Dendritic cell treated with granulocyte-macrophage colony-stimulating factor and Interleukin-4, amounts not matched to agents 40 ng/mL and 50 ng/mL, for 4 days (primary cell): ENCODE results near the gene SEC63.

ENCODE experiments used
- H3K27ac Mint-ChIP-seq: one replicate; pipeline ENCODE4 v1.8.0; 2022; ENCODE audit warnings: mild to moderate bottlenecking, mixed read lengths
- H3K27me3 Mint-ChIP-seq: one replicate; pipeline ENCODE4 v1.8.0; 2022; ENCODE audit warnings: mild to moderate bottlenecking, mixed read lengths
- H3K36me3 Mint-ChIP-seq: one replicate; pipeline ENCODE4 v1.8.0; 2022; ENCODE audit warnings: low read depth, mixed read lengths
- H3K4me1 Mint-ChIP-seq: one replicate; pipeline ENCODE4 v1.8.0; 2022; ENCODE audit warnings: low read depth, mixed read lengths
- H3K4me3 Mint-ChIP-seq: one replicate; pipeline ENCODE4 v1.8.0; 2022; ENCODE audit warnings: mild to moderate bottlenecking, moderate library complexity, mixed read lengths
- H3K9me3 Mint-ChIP-seq: one replicate; pipeline ENCODE4 v1.8.0; 2022; ENCODE audit warnings: mixed read lengths
- intact Hi-C: fragments of 100-400 bp; cut with micrococcal nuclease; formaldehyde crosslinking; loops from one replicate; pipeline ENCODE4 v1.15.0; 2022

Gene SEC63

DNA sequence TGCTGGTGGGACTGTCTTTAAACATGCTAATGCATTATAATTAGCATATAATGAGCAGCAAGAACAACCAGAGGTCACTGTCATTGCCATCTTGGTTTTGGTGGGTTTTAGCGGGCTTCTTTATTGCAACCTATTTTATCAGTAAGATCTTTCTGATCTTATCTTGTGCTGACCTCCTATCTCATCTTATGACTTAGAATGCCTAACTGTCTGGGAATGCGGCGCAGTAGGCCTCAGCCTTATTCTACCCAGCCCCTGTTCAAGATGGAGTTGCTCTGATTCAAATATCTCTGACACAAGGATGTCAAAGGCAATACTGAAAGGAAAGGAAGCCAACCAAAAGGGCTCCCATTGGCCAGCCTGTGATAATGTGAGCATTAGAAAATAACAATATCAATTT lies 29.8 kb upstream of the SEC63 start:
- intact Hi-C loops = no loop called here
- no peaks in the 10 kb centered on the region for H3K9me3 Mint-ChIP-seq
- no peaks in the 10 kb centered on the region for H3K4me1 Mint-ChIP-seq
- no peak overlapping the region for H3K4me3 Mint-ChIP-seq
- H3K27ac Mint-ChIP-seq = no peak overlapping the region
- no peaks in the 10 kb centered on the region for H3K36me3 Mint-ChIP-seq
- H3K27me3 Mint-ChIP-seq = no peaks in the 10 kb centered on the region

DNA sequence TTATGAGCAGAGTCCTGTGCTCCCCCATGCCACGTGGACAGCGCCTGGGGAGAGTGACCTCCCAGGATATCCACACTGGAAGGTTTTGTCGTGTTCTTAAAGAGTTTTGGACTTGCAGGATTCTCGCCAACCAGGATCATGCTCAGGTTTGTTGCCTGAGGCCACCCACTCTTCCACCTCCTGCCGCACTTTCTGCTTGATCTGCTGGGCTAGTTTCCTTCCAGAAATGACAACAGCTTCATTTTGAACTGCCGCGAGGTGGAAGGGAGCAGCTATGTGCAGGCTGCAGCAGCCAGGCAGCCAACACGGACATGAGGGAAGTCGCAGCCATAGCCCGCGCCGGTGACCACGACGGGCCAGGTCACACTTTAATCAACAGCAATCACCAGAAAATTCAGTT lies 27.7 kb upstream of the SEC63 start:
- no peak overlapping the region for H3K27ac Mint-ChIP-seq
- H3K9me3 Mint-ChIP-seq = no peaks in the 10 kb centered on the region
- no peaks in the 10 kb centered on the region for H3K36me3 Mint-ChIP-seq
- H3K27me3 Mint-ChIP-seq = peaks cover 3% of the 10 kb centered on the region
- H3K4me3 Mint-ChIP-seq = no peak overlapping the region
- no peaks in the 10 kb centered on the region for H3K4me1 Mint-ChIP-seq
- intact Hi-C loops = no loop called here

DNA sequence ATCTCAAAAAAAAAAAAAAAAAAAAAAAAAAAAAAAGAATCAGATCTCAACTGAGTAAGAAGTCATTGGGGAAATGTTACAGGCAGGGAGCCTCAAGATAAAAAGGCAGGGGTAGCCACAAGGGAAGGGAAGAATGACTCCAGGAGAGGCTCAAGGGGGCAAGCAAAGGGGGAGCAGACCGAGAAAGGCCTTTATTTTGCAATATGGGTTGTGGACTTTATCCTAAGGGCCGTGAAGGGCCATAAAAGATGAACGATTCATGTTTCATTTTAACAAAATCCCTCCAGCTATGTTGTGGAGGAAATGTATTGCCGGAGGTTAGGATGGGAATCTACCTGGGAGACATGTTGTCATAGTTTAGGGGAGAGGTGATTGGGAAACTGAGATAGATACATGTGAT lies 25.8 kb upstream of the SEC63 start:
- no peak overlapping the region for H3K4me3 Mint-ChIP-seq
- H3K27me3 Mint-ChIP-seq = peaks cover 3% of the 10 kb centered on the region
- intact Hi-C loops = loop anchor here (5.0 kb wide), 1 partner anchor 63 kb away; no protein-coding TSS in a partner anchor
- no peak overlapping the region for H3K27ac Mint-ChIP-seq
- H3K4me1 Mint-ChIP-seq = no peaks in the 10 kb centered on the region
- H3K9me3 Mint-ChIP-seq = no peaks in the 10 kb centered on the region
- no peaks in the 10 kb centered on the region for H3K36me3 Mint-ChIP-seq

DNA sequence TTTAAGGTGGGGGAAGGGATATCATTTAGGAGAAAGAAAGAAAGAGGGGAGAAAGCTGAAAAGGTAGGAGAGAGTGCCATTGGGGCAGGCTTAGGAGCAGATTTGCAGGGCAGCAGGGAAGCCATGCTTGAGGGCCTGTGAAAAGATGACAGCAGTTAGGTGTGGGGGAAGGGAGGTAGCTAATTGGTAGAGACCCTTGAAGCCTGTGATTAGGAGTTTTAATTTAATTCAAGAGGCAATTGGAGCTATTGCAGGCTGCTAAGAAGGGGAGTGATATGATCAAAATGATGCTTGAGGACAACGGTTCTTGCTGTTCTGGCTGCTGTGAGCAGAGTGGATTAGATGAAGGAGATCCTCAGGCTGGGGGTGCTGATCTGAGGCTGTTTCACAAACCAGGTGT lies 24.5 kb upstream of the SEC63 start:
- intact Hi-C loops = loop anchor here (5.0 kb wide), 1 partner anchor 65 kb away; no protein-coding TSS in a partner anchor
- no peaks in the 10 kb centered on the region for H3K4me1 Mint-ChIP-seq
- no peak overlapping the region for H3K4me3 Mint-ChIP-seq
- H3K27me3 Mint-ChIP-seq = peaks cover 3% of the 10 kb centered on the region
- no peaks in the 10 kb centered on the region for H3K9me3 Mint-ChIP-seq
- no peak overlapping the region for H3K27ac Mint-ChIP-seq
- no peaks in the 10 kb centered on the region for H3K36me3 Mint-ChIP-seq

DNA sequence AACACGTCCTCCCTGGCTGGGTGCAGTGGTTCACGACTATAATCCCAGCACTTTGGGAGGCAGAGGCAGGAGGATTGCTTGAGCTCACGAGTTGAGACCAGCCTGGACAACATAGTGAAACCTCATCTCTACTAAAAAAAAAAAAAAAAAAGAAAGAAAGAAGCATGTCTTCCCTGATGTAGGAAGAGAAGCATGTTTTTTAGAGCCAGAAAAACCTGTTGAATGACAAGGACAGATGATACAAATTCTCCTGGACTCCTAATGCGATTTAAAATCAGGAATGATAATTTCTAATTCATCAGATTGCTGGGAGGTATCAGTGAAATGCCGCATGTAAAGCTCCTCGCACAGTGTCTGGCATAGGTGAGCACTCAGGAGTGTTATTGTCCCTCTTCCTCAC lies 23.7 kb upstream of the SEC63 start:
- intact Hi-C loops = loop anchor here (5.0 kb wide), 1 partner anchor 66 kb away; no protein-coding TSS in a partner anchor
- Mint-ChIP-seq H3K4me3 (no peak overlapping the region), H3K9me3 (no peaks in the 10 kb centered on the region), H3K27ac (no peak overlapping the region), H3K36me3 (no peaks in the 10 kb centered on the region), H3K4me1 (no peaks in the 10 kb centered on the region), H3K27me3 (peaks cover 3% of the 10 kb centered on the region)

DNA sequence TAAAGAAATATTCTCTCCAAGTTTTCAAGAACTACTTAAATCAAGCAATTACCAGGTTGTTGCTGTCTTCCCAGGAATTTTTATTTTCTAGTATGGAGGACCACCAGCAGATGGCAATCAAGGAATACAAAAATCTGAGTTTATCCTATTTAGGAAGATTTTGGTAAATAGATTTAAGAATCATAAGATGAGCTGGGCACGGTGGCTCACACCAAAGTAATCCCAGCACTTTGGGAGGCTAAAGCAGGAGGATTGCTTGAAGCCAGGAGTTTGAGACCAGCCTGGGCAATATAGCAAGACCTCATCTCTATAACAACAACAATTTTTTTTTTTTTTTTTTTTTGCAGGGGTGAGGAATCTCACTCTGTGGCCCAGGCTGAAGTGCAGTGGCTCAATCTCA lies 19.3 kb upstream of the SEC63 start:
- intact Hi-C loops = no loop called here
- Mint-ChIP-seq H3K27ac (no peak overlapping the region), H3K27me3 (peaks cover 8% of the 10 kb centered on the region), H3K4me3 (no peak overlapping the region), H3K4me1 (peaks cover 8% of the 10 kb centered on the region), H3K9me3 (no peaks in the 10 kb centered on the region), H3K36me3 (no peaks in the 10 kb centered on the region)

DNA sequence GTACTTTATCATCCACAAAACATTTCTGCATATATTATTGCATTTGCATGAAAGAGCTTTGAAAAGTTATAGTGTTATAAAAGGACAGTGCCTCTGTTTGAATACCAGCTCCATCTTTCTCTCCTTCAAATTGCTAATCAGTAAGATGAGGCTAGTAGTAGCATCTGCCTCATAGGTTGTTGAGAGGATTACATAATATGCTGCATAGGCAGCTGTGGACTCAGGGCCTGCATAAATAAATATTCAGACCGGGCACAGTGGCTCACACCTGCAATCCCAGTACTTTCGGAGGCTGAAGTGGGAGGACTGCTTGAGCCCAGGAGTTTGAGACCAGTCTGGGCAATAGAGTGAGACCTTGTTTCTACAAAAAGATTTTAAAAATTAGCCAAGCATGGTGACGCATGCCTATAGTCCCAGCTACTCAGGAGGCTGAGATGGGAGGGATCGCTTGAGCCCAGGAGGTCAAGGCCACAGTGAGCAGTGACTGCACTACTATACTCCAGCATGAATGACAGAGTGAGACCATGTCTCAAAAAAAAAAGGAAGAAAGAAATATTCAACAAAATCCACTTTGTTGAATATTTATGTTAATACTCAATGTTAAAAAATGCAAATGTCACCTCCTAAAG lies 18.3 kb upstream of the SEC63 start:
- Mint-ChIP-seq H3K4me1 (peaks cover 9% of the 10 kb centered on the region), H3K36me3 (no peaks in the 10 kb centered on the region), H3K27me3 (peaks cover 9% of the 10 kb centered on the region), H3K4me3 (no peak overlapping the region), H3K9me3 (no peaks in the 10 kb centered on the region), H3K27ac (no peak overlapping the region)
- intact Hi-C loops = no loop called here

DNA sequence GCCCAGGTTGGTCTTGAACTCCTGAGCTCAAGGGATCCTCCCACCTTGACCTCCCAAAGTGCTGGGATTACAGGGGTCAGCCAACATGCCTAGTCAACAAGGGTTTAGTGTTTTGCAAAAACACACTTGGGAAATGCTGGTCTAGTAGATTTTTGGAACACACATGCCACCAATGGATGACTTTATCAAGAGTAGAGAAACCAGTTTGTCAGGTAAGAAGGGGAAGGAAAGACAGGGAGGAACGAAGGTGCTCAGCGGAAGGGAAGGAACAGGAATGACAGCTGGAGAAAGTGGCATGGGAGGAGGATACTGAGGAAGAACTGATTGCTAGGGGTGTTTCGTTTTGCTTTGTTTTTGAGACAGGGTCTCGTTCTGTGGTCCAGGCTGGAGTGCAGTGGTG lies 15.6 kb upstream of the SEC63 start:
- Mint-ChIP-seq H3K27ac (no peak overlapping the region), H3K4me3 (no peak overlapping the region), H3K4me1 (peaks cover 9% of the 10 kb centered on the region), H3K27me3 (peaks cover 10% of the 10 kb centered on the region), H3K36me3 (no peaks in the 10 kb centered on the region), H3K9me3 (no peaks in the 10 kb centered on the region)
- intact Hi-C loops = no loop called here

DNA sequence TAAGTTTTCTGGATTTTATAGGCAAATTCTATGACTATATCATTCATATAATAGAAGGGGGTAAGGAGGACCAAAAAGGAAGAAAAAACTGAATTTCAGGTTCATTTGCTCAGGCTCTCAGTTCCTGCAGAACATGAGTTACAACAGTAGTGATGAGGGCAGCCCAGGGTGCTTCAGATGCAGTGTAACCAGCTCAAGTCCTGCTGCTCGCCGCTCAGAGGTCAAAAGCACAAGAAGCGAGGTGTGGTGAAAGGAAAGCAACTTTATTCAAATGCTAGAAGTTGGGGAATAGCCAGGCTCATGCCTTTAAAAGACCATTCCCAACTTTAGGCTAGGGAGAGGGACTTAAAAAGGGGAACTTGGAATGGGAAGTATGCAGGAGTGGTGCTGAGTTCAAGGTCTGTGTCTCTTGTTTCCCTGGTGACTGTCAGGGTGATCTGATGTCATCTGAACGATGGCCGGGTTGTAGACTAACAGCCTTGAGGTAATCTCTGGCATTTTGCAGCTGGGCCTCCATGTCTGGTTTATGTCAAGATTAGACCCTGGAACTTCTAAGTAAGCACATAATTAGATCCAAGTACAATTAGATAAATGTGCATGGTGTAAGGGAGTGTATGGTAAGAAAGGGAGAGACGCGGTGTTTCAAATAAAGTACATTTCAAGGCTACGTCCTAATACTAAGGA lies 14.5 kb upstream of the SEC63 start:
- Mint-ChIP-seq H3K4me3 (no peak overlapping the region), H3K4me1 (peaks cover 9% of the 10 kb centered on the region), H3K27me3 (peaks cover 10% of the 10 kb centered on the region), H3K36me3 (no peaks in the 10 kb centered on the region), H3K9me3 (no peaks in the 10 kb centered on the region), H3K27ac (no peak overlapping the region)
- intact Hi-C loops = no loop called here

DNA sequence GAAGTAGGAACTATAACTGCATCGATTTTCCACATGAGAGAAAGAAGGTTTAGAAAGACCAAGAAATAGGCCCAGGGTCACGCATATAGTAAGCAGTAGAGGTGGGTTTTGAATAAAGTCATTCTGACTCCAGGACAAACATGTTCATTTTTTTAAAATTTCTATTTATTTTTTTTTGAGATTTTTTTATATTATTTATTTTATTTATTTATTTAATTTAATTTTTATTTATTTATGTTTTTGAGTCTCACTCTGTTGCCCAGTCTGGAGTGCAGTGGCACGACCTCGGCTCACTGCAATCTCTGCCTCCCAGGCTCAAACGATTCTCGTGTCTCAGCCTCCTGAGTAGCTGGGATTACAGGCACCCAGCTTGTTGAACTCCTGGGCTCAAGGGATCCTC lies 13.2 kb upstream of the SEC63 start:
- Mint-ChIP-seq H3K4me1 (peaks cover 9% of the 10 kb centered on the region), H3K27me3 (peaks cover 10% of the 10 kb centered on the region), H3K36me3 (no peaks in the 10 kb centered on the region), H3K9me3 (no peaks in the 10 kb centered on the region), H3K4me3 (no peak overlapping the region), H3K27ac (no peak overlapping the region)
- intact Hi-C loops = no loop called here

DNA sequence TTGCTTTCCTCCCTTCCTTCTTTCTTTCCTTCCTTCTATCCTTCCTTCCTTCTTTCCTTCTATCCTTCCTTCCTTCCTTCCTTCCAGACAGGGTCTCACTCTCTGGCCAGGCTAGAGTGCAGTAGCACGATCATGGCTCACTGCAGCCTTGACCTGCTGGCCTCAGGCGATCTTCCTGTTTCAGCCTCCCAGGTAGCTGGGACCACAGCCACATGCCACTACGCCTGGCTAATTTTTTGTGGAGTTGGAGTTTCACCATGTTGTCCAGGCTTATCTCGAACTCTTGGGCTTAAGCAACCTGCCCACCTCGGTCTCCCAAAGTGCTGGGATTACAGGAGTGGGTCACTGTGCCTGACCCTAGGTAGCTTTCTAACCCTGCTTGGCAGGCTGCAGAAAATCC lies 12.2 kb upstream of the SEC63 start:
- H3K27ac Mint-ChIP-seq = no peak overlapping the region
- intact Hi-C loops = no loop called here
- peaks cover 10% of the 10 kb centered on the region for H3K27me3 Mint-ChIP-seq
- H3K36me3 Mint-ChIP-seq = no peaks in the 10 kb centered on the region
- H3K4me3 Mint-ChIP-seq = no peak overlapping the region
- no peaks in the 10 kb centered on the region for H3K9me3 Mint-ChIP-seq
- peaks cover 9% of the 10 kb centered on the region for H3K4me1 Mint-ChIP-seq

DNA sequence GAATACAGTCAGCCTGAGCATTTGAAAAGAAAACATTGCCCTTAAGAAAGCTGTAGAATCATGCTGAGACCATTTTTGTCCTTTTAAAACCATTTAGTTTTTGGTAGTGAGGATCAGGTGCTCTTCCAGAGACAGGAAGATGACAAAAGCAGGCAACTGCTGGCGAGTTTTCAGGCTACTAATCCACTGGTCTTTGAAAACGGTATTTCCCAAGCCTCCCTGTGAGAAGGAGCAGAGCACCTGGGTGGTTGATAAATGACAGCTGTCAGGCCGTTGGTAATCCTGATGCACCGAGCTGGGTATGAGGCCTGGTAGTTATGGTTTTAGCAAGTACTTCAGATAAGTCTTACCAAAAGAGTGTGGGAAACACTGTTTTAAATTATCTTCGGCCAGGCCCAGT lies 10.1 kb upstream of the SEC63 start:
- H3K27me3 Mint-ChIP-seq = peaks cover 6% of the 10 kb centered on the region
- H3K27ac Mint-ChIP-seq = no peak overlapping the region
- H3K4me1 Mint-ChIP-seq = peaks cover 9% of the 10 kb centered on the region
- H3K9me3 Mint-ChIP-seq = no peaks in the 10 kb centered on the region
- intact Hi-C loops = no loop called here
- H3K4me3 Mint-ChIP-seq = no peak overlapping the region
- no peaks in the 10 kb centered on the region for H3K36me3 Mint-ChIP-seq

DNA sequence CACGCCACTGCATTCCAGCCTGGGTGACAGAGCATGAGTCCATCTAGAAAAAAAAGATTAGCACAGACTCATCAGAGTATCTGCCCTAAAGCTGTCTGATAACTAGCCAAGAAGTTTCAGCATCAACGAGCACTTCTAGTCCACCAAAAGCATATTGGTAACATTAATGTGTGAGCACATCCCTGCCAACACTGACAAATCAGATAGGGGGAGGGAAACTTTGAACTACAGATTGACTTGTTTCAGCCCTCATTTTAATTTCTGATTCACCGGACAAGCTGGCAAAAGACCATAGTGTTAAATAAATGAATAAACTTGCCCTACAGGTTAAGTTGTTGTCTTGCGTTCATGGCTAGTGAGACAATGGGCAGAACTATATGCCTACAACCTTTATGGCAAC lies 7.7 kb upstream of the SEC63 start:
- peaks cover 3% of the 10 kb centered on the region for H3K27me3 Mint-ChIP-seq
- no peak overlapping the region for H3K4me3 Mint-ChIP-seq
- intact Hi-C loops = no loop called here
- no peaks in the 10 kb centered on the region for H3K9me3 Mint-ChIP-seq
- peaks cover 7% of the 10 kb centered on the region for H3K4me1 Mint-ChIP-seq
- H3K36me3 Mint-ChIP-seq = no peaks in the 10 kb centered on the region
- H3K27ac Mint-ChIP-seq = no peak overlapping the region

DNA sequence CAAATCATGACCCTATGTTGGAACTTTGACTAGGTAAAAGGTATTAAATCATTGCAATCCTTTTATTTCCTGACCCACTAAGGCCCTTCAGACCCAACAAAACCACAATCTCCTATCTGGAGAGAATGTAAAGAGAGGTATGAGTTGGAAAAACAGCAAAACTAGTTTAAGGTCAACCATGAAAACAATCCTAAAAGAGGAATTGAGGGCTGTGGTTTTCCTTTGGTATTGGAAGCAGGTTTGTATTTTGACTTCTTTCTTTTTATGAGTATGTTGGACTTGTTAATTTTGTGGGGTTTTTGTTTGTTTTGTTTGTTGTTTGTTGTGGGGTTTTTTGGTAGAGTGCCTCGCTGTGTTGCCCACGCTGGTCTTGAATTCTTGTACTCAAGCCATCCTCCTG lies 4.7 kb upstream of the SEC63 start:
- H3K36me3 Mint-ChIP-seq = peaks cover 5% of the 10 kb centered on the region
- no peaks in the 10 kb centered on the region for H3K9me3 Mint-ChIP-seq
- intact Hi-C loops = no loop called here

DNA sequence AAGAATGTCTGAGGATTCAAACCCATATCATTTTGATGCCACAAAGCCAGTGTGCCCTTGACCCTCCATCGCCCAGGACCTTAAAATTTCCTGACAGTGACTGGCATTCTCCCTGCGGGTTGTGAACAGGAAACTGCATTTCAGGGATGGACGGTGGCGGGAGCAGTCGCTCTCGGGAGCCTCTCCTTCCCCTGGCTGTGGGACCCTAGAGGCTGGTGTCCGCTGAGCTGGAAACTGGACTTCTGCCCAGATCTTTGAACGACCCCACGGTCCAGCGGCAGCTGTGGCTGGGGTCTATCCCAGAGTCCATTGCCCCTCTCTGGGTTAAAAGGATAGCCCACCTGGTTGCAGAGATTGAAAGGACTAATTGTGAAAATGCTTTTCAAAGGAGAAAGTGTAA lies 1.4 kb upstream of the SEC63 start:
- Mint-ChIP-seq H3K36me3 (peaks cover 23% of the 10 kb centered on the region), H3K9me3 (no peaks in the 10 kb centered on the region), H3K27me3 (peaks cover 10% of the 10 kb centered on the region), H3K4me3 (no peak overlapping the region), H3K27ac (no peak overlapping the region), H3K4me1 (peaks cover 30% of the 10 kb centered on the region)
- intact Hi-C loops = loop anchor here (5.0 kb wide), 2 partner anchors 303 to 1133 kb away; partner anchors contain the start of genes SESN1 and SNX3

More for the DNA sequence above, 4.7 kb upstream of the SEC63 start:
- H3K27me3 Mint-ChIP-seq = peaks cover 10% of the 10 kb centered on the region
- H3K27ac Mint-ChIP-seq = no peak overlapping the region
- H3K4me3 Mint-ChIP-seq = no peak overlapping the region
- peaks cover 7% of the 10 kb centered on the region for H3K4me1 Mint-ChIP-seq
